ENCODE results near the gene CCDC92. TPM values are rescaled to one million over a fixed set of nuclear protein-coding genes. Genes with fewer than 3 reads are reported as not detected.

CCDC92 gene
- total and polyA plus RNA-seq, 5 donors from 2014 or later: 12.9 to 24.1 (median 19.5) TPM

GRCh38 chr12:123967121-123967586, 5.5 kb downstream of the CCDC92 start:
- no peaks in the 10 kb centered on the region for H3K9me3 Mint-ChIP-seq
- no peak for ATAC-seq (ENCODE audit: low read depth in 2 of 2)
- Histone ChIP-seq H3K9me3 (ENCODE audit: control insufficient read depth in 2 of 2, low read length in 2 of 2) (no peaks in the 10 kb centered on the region), H3K27me3 (ENCODE audit: control insufficient read depth, insufficient read depth, low read length) (no peaks in the 10 kb centered on the region), H3K4me3 (ENCODE audit: low read depth, low read length) (no peak overlapping the region), H3K4me1 (ENCODE audit: control insufficient read depth, insufficient read depth, low read length, poor library complexity, severe bottlenecking) (peaks cover 9% of the 10 kb centered on the region), H3K36me3 (ENCODE audit: control insufficient read depth, insufficient read depth, low read length) (no peaks in the 10 kb centered on the region), H3K27ac (ENCODE audit: insufficient read depth, low read length, poor library complexity, severe bottlenecking) (no peak overlapping the region)
- DNase-seq: no peak
- H3K4me1 Mint-ChIP-seq: peaks cover 0 to 22% (median 21%) of the 10 kb centered on the region in 4 donors
- no peak overlapping the region for H3K27ac Mint-ChIP-seq
- H3K36me3 Mint-ChIP-seq: no peaks in the 10 kb centered on the region
- no peak overlapping the region for H3K4me3 Mint-ChIP-seq
- H3K27me3 Mint-ChIP-seq: no peaks in the 10 kb centered on the region

- peaks cover 5% of the 10 kb centered on the region for H3K4me1 ChIP-seq (ENCODE audit: control insufficient read depth, insufficient read depth, low read length, poor library complexity, severe bottlenecking)
- H3K36me3 Mint-ChIP-seq: no peaks in the 10 kb centered on the region
- no peaks in the 10 kb centered on the region for H3K27me3 ChIP-seq (ENCODE audit: control insufficient read depth, insufficient read depth, low read length)
Observed at GRCh38 chr12:123966596-123966995, 6.0 kb downstream of the CCDC92 start.

GRCh38 chr12:123965382-123965781, 7.2 kb downstream of the CCDC92 start:
- Histone ChIP-seq H3K4me1 (ENCODE audit: control insufficient read depth, insufficient read depth, low read length, poor library complexity, severe bottlenecking) (no peaks in the 10 kb centered on the region), H3K27ac (ENCODE audit: insufficient read depth, low read length, poor library complexity, severe bottlenecking) (no peak overlapping the region), H3K36me3 (ENCODE audit: control insufficient read depth, insufficient read depth, low read length) (no peaks in the 10 kb centered on the region), H3K27me3 (ENCODE audit: control insufficient read depth, insufficient read depth, low read length) (no peaks in the 10 kb centered on the region), H3K4me3 (ENCODE audit: low read depth, low read length) (no peak overlapping the region), H3K9me3 (ENCODE audit: control insufficient read depth in 2 of 2, low read length in 2 of 2) (no peaks in the 10 kb centered on the region)
- H3K27ac Mint-ChIP-seq: no peak overlapping the region
- H3K36me3 Mint-ChIP-seq: no peaks in the 10 kb centered on the region
- no peaks in the 10 kb centered on the region for H3K9me3 Mint-ChIP-seq
- ATAC-seq (ENCODE audit: low read depth in 2 of 2) (no peak), DNase-seq (no peak)
- H3K4me1 Mint-ChIP-seq: peaks cover 0 to 16% (median 10%) of the 10 kb centered on the region in 4 donors
- no peak overlapping the region for H3K4me3 Mint-ChIP-seq
- no peaks in the 10 kb centered on the region for H3K27me3 Mint-ChIP-seq

More at GRCh38 chr12:123966596-123966995, 6.0 kb downstream of the CCDC92 start:
- no peaks in the 10 kb centered on the region for H3K9me3 ChIP-seq (ENCODE audit: control insufficient read depth in 2 of 2, low read length in 2 of 2)
- H3K4me1 Mint-ChIP-seq: peaks cover 0 to 20% (median 20%) of the 10 kb centered on the region in 4 donors
- ATAC-seq (ENCODE audit: low read depth in 2 of 2) (no peak), DNase-seq (no peak)
- H3K27ac ChIP-seq (ENCODE audit: insufficient read depth, low read length, poor library complexity, severe bottlenecking): no peak overlapping the region
- no peaks in the 10 kb centered on the region for H3K27me3 Mint-ChIP-seq
- no peak overlapping the region for H3K4me3 Mint-ChIP-seq
- no peaks in the 10 kb centered on the region for H3K9me3 Mint-ChIP-seq
- no peak overlapping the region for H3K4me3 ChIP-seq (ENCODE audit: low read depth, low read length)
- H3K27ac Mint-ChIP-seq: no peak overlapping the region
- H3K36me3 ChIP-seq (ENCODE audit: control insufficient read depth, insufficient read depth, low read length): no peaks in the 10 kb centered on the region

GRCh38 chr12:123963821-123964220, 8.8 kb downstream of the CCDC92 start:
- no peaks in the 10 kb centered on the region for H3K36me3 ChIP-seq (ENCODE audit: control insufficient read depth, insufficient read depth, low read length)
- no peak overlapping the region for H3K4me3 Mint-ChIP-seq
- no peaks in the 10 kb centered on the region for H3K36me3 Mint-ChIP-seq
- no peaks in the 10 kb centered on the region for H3K27me3 Mint-ChIP-seq
- no peak for DNase-seq
- no peaks in the 10 kb centered on the region for H3K27me3 ChIP-seq (ENCODE audit: control insufficient read depth, insufficient read depth, low read length)
- H3K9me3 ChIP-seq (ENCODE audit: control insufficient read depth in 2 of 2, low read length in 2 of 2): no peaks in the 10 kb centered on the region
- no peaks in the 10 kb centered on the region for H3K4me1 ChIP-seq (ENCODE audit: control insufficient read depth, insufficient read depth, low read length, poor library complexity, severe bottlenecking)
- no peak overlapping the region for H3K27ac Mint-ChIP-seq
- no peaks in the 10 kb centered on the region for H3K9me3 Mint-ChIP-seq
- no peak overlapping the region for H3K4me3 ChIP-seq (ENCODE audit: low read depth, low read length)
- no peak for ATAC-seq (ENCODE audit: low read depth in 2 of 2)
- no peak overlapping the region for H3K27ac ChIP-seq (ENCODE audit: insufficient read depth, low read length, poor library complexity, severe bottlenecking)
- peaks cover 0 to 7% (median 4%) of the 10 kb centered on the region in 4 donors for H3K4me1 Mint-ChIP-seq

GRCh38 chr12:123962513-123962912, 10.1 kb downstream of the CCDC92 start:
- no peaks in the 10 kb centered on the region for H3K9me3 Mint-ChIP-seq
- Histone ChIP-seq H3K27me3 (ENCODE audit: control insufficient read depth, insufficient read depth, low read length) (no peaks in the 10 kb centered on the region), H3K9me3 (ENCODE audit: control insufficient read depth in 2 of 2, low read length in 2 of 2) (no peaks in the 10 kb centered on the region), H3K4me3 (ENCODE audit: low read depth, low read length) (no peak overlapping the region), H3K27ac (ENCODE audit: insufficient read depth, low read length, poor library complexity, severe bottlenecking) (no peak overlapping the region), H3K4me1 (ENCODE audit: control insufficient read depth, insufficient read depth, low read length, poor library complexity, severe bottlenecking) (no peaks in the 10 kb centered on the region), H3K36me3 (ENCODE audit: control insufficient read depth, insufficient read depth, low read length) (no peaks in the 10 kb centered on the region)
- H3K27me3 Mint-ChIP-seq: no peaks in the 10 kb centered on the region
- no peak overlapping the region for H3K27ac Mint-ChIP-seq
- H3K4me1 Mint-ChIP-seq: peaks cover 0 to 6% (median 4%) of the 10 kb centered on the region in 4 donors
- ATAC-seq (ENCODE audit: low read depth in 2 of 2) (no peak), DNase-seq (no peak)
- H3K36me3 Mint-ChIP-seq: no peaks in the 10 kb centered on the region
- H3K4me3 Mint-ChIP-seq: no peak overlapping the region

GRCh38 chr12:123961585-123962345, 10.9 kb downstream of the CCDC92 start:
- H3K27ac ChIP-seq (ENCODE audit: insufficient read depth, low read length, poor library complexity, severe bottlenecking): no peak overlapping the region
- no peaks in the 10 kb centered on the region for H3K36me3 ChIP-seq (ENCODE audit: control insufficient read depth, insufficient read depth, low read length)
- no peak overlapping the region for H3K4me3 ChIP-seq (ENCODE audit: low read depth, low read length)
- no peak for ATAC-seq (ENCODE audit: low read depth in 2 of 2)
- no peak for DNase-seq
- H3K4me1 Mint-ChIP-seq: peaks cover 0 to 6% (median 4%) of the 10 kb centered on the region in 4 donors
- H3K9me3 Mint-ChIP-seq: no peaks in the 10 kb centered on the region
- H3K27ac Mint-ChIP-seq: no peak overlapping the region
- H3K4me1 ChIP-seq (ENCODE audit: control insufficient read depth, insufficient read depth, low read length, poor library complexity, severe bottlenecking): no peaks in the 10 kb centered on the region
- no peaks in the 10 kb centered on the region for H3K9me3 ChIP-seq (ENCODE audit: control insufficient read depth in 2 of 2, low read length in 2 of 2)
- H3K27me3 Mint-ChIP-seq: no peaks in the 10 kb centered on the region
- H3K4me3 Mint-ChIP-seq: no peak overlapping the region
- H3K27me3 ChIP-seq (ENCODE audit: control insufficient read depth, insufficient read depth, low read length): no peaks in the 10 kb centered on the region
- H3K36me3 Mint-ChIP-seq: no peaks in the 10 kb centered on the region

GRCh38 chr12:123960856-123961255, 11.8 kb downstream of the CCDC92 start:
- Histone ChIP-seq H3K27ac (ENCODE audit: insufficient read depth, low read length, poor library complexity, severe bottlenecking) (no peak overlapping the region), H3K4me3 (ENCODE audit: low read depth, low read length) (no peak overlapping the region), H3K27me3 (ENCODE audit: control insufficient read depth, insufficient read depth, low read length) (no peaks in the 10 kb centered on the region), H3K9me3 (ENCODE audit: control insufficient read depth in 2 of 2, low read length in 2 of 2) (no peaks in the 10 kb centered on the region), H3K36me3 (ENCODE audit: control insufficient read depth, insufficient read depth, low read length) (no peaks in the 10 kb centered on the region), H3K4me1 (ENCODE audit: control insufficient read depth, insufficient read depth, low read length, poor library complexity, severe bottlenecking) (no peaks in the 10 kb centered on the region)
- ATAC-seq (ENCODE audit: low read depth in 2 of 2) (no peak), DNase-seq (no peak)
- H3K27ac Mint-ChIP-seq: no peak overlapping the region
- H3K9me3 Mint-ChIP-seq: no peaks in the 10 kb centered on the region
- H3K27me3 Mint-ChIP-seq: no peaks in the 10 kb centered on the region
- H3K4me3 Mint-ChIP-seq: no peak overlapping the region
- H3K36me3 Mint-ChIP-seq: no peaks in the 10 kb centered on the region
- H3K4me1 Mint-ChIP-seq: peaks cover 4 to 6% (median 4%) of the 10 kb centered on the region in 4 donors

Measured in CD4-positive, CD25-positive, alpha-beta regulatory T cell (primary cell).